B cell (primary cell): ENCODE measurements around the gene ATP9B. TPM values are rescaled to one million over a fixed set of nuclear protein-coding genes. Genes with fewer than 3 reads are reported as not detected.

Experiments used
- ATAC-seq: fragments of 200-7000 bp; cut with Tn5 transposase; one replicate; pipeline ENCODE4 v1.10.0; 2021; ENCODE audit warnings: low read depth, mild to moderate bottlenecking, moderate number of reproducible peaks, moderate library complexity
- CTCF ChIA-PET: fragments of 350-600 bp; sonication (Branson Sonifier 250); formaldehyde crosslinking; loops from one replicate; lab custom pipeline; 2021; ENCODE audit warnings: antibody characterized with exemption, inconsistent platforms; lab: Charles Lee
- POLR2A ChIA-PET: fragments of 350-600 bp; sonication (Branson Sonifier 250); formaldehyde crosslinking; loops from one replicate; lab custom pipeline; 2021; ENCODE audit warnings: antibody characterized with exemption; lab: Charles Lee
- DNase-seq: peaks from one replicate; pipeline ENCODE4 v3.0.0; 2013
- H2AFZ ChIP-seq: 2 replicates; pipeline ENCODE4 v1.6.1; 2012; ENCODE audit warnings: mild to moderate bottlenecking, low read depth, low read length; ENCODE audit not compliant: insufficient read depth, poor library complexity, severe bottlenecking
- H3K27ac ChIP-seq, 2 donors: 1 replicate in 1 of 2; 2 replicates in 1 of 2; pipeline ENCODE4 v1.5.1; 2012 to 2013; ENCODE audit warnings: low read length in 2 of 2, mild to moderate bottlenecking in 2 of 2, moderate library complexity in 1 of 2
- H3K27me3 ChIP-seq, 4 experiments: fragments of 200-600 bp in 1 of 4; sonication (generic) in 1 of 4; replicated peaks in 1 of 4; 1 replicate in 2 of 4; 2 replicates in 2 of 4; pipeline versions ENCODE4 v1.6.1 to v1.7.0; 2013 to 2016; ENCODE audit warnings: low read length in 3 of 4, mild to moderate bottlenecking in 2 of 4, mixed read lengths in 1 of 4, moderate library complexity in 1 of 4; ENCODE audit not compliant: insufficient read depth in 4 of 4, control insufficient read depth in 3 of 4; ENCODE audit errors: control extremely low read depth in 1 of 4
- H3K36me3 ChIP-seq, 2 experiments: replicated peaks in 1 of 2; 1 replicate in 1 of 2; 2 replicates in 1 of 2; pipeline versions ENCODE4 v1.6.1 to v1.7.1; 2013; ENCODE audit warnings: low read length in 1 of 2; ENCODE audit not compliant: insufficient read depth in 2 of 2, control insufficient read depth in 1 of 2; ENCODE audit errors: control extremely low read depth in 1 of 2, extremely low read depth in 1 of 2
- H3K4me1 ChIP-seq, 2 donors: fragments of 200-600 bp in 1 of 2; sonication (generic) in 1 of 2; 1 replicate in 1 of 2; 2 replicates in 1 of 2; pipeline versions ENCODE4 v1.5.1 to v1.6.1; 2013 to 2017; ENCODE audit warnings: low read length in 2 of 2; ENCODE audit not compliant: control insufficient read depth in 2 of 2, insufficient read depth in 2 of 2
- H3K4me2 ChIP-seq: replicated peaks from 2 replicates; pipeline ENCODE3; 2012; ENCODE audit warnings: mild to moderate bottlenecking, low read depth, low read length; ENCODE audit not compliant: poor library complexity, severe bottlenecking
- H3K4me3 ChIP-seq, 5 experiments: fragments of 200-600 bp in 1 of 5; sonication (generic) in 1 of 5; 1 replicate in 3 of 5; 2 replicates in 2 of 5; pipeline versions ENCODE4 v1.5.1 to v1.7.0; 2011 to 2016; ENCODE audit warnings: low read length in 4 of 5, mild to moderate bottlenecking in 4 of 5, low read depth in 2 of 5, control low read depth in 1 of 5, moderate library complexity in 1 of 5; ENCODE audit not compliant: insufficient read depth in 1 of 5; ENCODE audit errors: control extremely low read depth in 1 of 5, extremely low read depth in 1 of 5
- H3K79me2 ChIP-seq: fragments of 200-600 bp; sonication (generic); one replicate; pipeline ENCODE4 v1.6.0; 2016; ENCODE audit warnings: low read length; ENCODE audit not compliant: control insufficient read depth, insufficient read depth
- H3K9ac ChIP-seq: fragments of 200-600 bp; sonication (generic); 2 replicates; pipeline ENCODE4 v1.6.1; 2017; ENCODE audit warnings: mild to moderate bottlenecking, low read length, moderate library complexity
- H3K9me3 ChIP-seq, 3 donors: one replicate each; pipeline versions ENCODE4 v1.6.1 to v1.7.1; 2013; ENCODE audit warnings: low read length in 2 of 3; ENCODE audit not compliant: control insufficient read depth in 2 of 3, insufficient read depth in 1 of 3; ENCODE audit errors: control extremely low read depth in 1 of 3
- H4K20me1 ChIP-seq: 2 replicates; pipeline ENCODE4 v1.6.0; 2012; ENCODE audit warnings: mild to moderate bottlenecking, low read length; ENCODE audit not compliant: insufficient read depth, control insufficient read depth, poor library complexity, severe bottlenecking
- H3K27ac Mint-ChIP-seq: one replicate; pipeline ENCODE4 v1.8.0; 2021; ENCODE audit warnings: mixed read lengths
- H3K27me3 Mint-ChIP-seq: one replicate; pipeline ENCODE4 v1.8.0; 2021; ENCODE audit warnings: mixed read lengths
- H3K4me1 Mint-ChIP-seq: one replicate; pipeline ENCODE4 v1.8.0; 2021; ENCODE audit warnings: mixed read lengths
- H3K4me3 Mint-ChIP-seq: one replicate; pipeline ENCODE4 v1.8.0; 2021; ENCODE audit warnings: mixed read lengths
- H3K9me3 Mint-ChIP-seq: one replicate; pipeline ENCODE4 v1.8.0; 2022; ENCODE audit warnings: mixed read lengths; ENCODE audit not compliant: insufficient read depth
- EZH2 ChIP-seq: IDR thresholded peaks from 2 replicates; pipeline ENCODE4 v1.6.1; 2012; ENCODE audit warnings: borderline replicate concordance, low read depth, mild to moderate bottlenecking, moderate library complexity, low read length; ENCODE audit not compliant: insufficient read depth, poor library complexity, severe bottlenecking
- WGBS: methylation state at CpG from one replicate; pipeline ENCODE4 v1.1.5; 2013; ENCODE audit warnings: missing lambda C conversion rate; ENCODE audit not compliant: insufficient coverage; 5-methylcytosine and 5-hydroxymethylcytosine counted together
- intact Hi-C: fragments of 100-400 bp; cut with micrococcal nuclease; formaldehyde crosslinking; loops from one replicate; pipeline ENCODE4 v1.10.0; 2022
- polyA plus RNA-seq: library from polyadenylated mRNA; depleted of rRNA; stranded (reverse); fragments of >200 nt; gene quantifications from 2 replicates; pipeline ENCODE4 v1.2.3, GENCODE V29; 2012
- total RNA-seq, 2 donors: library from RNA; stranded (reverse); fragments of 120-200 nt in 1 of 2; gene quantifications; 1 replicate in 1 of 2; 2 replicates in 1 of 2; pipeline versions ENCODE4 v1.2.3 to v1.2.4, GENCODE V29; 2013 to 2022
- TF ChIP-seq, protein P1 (sequence below): fragments of 200-600 bp; IDR thresholded peaks from one replicate; pipeline ENCODE4 v1.8.0; 2022; ENCODE audit warnings: antibody characterized with exemption, mild to moderate bottlenecking

The ATP9B gene
- total and polyA plus RNA-seq, 2 donors (not counting 1 experiment from before 2014, with no cell fraction given): 34.3 to 71.7 TPM

DNA sequence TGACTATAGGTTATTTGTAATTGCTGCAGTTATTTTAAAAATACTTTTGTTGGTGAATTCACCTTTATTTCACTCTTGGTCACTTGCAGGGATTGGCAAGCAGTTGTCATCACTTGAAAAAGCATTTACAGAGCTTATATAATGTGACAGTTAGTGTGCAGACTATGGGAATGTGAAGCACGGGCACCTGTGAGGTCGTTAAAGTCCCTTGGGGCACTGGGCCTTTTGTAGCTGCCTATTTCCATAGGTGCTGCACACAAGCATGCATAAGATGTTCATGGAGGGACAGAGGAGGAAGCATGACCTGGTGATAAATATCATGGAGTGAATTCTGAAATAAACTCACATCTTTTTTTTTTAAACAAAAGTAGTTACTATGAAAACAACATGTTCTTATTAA lies 124.6 kb downstream of the ATP9B start:
- no peak overlapping the region for H3K4me3 Mint-ChIP-seq
- ATAC-seq (no peak), DNase-seq (no peak)
- H3K4me3 ChIP-seq: no peak overlapping the region
- no peak overlapping the region for H3K27ac ChIP-seq
- H2AFZ ChIP-seq: no peak overlapping the region
- CTCF ChIA-PET: no interaction called here
- H3K4me1 ChIP-seq: no peaks in the 10 kb centered on the region
- no peak for TF ChIP-seq EZH2
- TF ChIP-seq, protein P1, sequence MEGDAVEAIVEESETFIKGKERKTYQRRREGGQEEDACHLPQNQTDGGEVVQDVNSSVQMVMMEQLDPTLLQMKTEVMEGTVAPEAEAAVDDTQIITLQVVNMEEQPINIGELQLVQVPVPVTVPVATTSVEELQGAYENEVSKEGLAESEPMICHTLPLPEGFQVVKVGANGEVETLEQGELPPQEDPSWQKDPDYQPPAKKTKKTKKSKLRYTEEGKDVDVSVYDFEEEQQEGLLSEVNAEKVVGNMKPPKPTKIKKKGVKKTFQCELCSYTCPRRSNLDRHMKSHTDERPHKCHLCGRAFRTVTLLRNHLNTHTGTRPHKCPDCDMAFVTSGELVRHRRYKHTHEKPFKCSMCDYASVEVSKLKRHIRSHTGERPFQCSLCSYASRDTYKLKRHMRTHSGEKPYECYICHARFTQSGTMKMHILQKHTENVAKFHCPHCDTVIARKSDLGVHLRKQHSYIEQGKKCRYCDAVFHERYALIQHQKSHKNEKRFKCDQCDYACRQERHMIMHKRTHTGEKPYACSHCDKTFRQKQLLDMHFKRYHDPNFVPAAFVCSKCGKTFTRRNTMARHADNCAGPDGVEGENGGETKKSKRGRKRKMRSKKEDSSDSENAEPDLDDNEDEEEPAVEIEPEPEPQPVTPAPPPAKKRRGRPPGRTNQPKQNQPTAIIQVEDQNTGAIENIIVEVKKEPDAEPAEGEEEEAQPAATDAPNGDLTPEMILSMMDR: no peak
- no peaks in the 10 kb centered on the region for H3K79me2 ChIP-seq
- WGBS: 80% methylated on average over 1 of the region's 2 CpGs
- no peak overlapping the region for H3K27ac Mint-ChIP-seq
- intact Hi-C loops: no loop called here
- H3K4me1 Mint-ChIP-seq: no peaks in the 10 kb centered on the region
- no peaks in the 10 kb centered on the region for H3K9me3 ChIP-seq
- H3K4me2 ChIP-seq: no peak overlapping the region
- H3K9me3 Mint-ChIP-seq: no peaks in the 10 kb centered on the region
- no peaks in the 10 kb centered on the region for H4K20me1 ChIP-seq
- POLR2A ChIA-PET: no interaction called here
- no peak overlapping the region for H3K9ac ChIP-seq
- H3K27me3 ChIP-seq: no peaks in the 10 kb centered on the region
- peaks cover 8 to 18% of the 10 kb centered on the region in 2 experiments for H3K36me3 ChIP-seq
- H3K27me3 Mint-ChIP-seq: no peaks in the 10 kb centered on the region

DNA sequence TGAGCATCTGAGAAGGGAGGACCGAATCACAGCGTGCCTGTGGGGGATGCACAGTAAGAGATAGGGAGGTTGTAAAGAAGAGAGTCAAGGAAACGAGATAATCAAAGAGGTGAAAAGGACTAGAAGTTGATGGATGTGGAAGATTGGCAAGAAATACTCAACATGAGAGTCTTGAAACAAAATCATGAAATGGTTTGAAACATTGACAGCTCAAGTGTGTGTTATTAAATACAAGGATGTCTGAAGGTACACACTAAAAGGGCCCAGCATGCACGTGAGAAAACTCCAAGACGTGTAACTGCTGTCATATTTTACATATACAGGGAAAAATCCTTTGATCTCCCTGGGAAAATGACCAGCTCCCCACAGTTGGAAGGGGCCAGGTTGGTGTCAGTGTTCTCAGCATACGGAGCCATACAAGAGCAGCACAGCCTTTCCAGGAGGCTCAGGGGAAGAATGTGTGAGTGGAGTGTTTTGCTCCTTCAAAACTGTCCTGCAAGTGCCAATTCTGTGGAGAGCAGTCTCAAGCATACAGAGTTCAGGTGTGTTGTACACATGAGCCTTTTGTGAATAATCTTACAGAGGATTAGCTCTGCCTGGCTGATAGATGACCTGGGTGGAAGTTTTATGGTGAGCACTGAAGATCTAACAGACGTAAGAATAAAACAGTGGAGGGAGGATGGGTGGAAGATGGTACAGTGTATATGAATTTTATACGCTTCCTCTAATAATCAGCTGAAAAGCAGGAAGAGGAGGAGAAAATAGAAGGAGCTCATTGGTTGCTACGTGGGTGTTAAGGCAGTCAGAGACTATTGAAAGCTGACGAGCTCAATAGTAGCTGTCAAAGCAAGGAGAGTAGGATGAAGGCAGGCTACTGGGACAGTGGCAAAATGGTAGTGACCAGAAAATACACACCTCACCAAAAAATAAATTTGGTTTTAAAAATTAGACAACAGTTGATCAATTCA lies 126.8 kb downstream of the ATP9B start:
- no peak for ATAC-seq
- no peak overlapping the region for H3K4me3 Mint-ChIP-seq

More for the DNA sequence above, 126.8 kb downstream of the ATP9B start:
- WGBS: 84% methylated on average over 7 of the region's 10 CpGs
- no peak for DNase-seq
- H3K27ac ChIP-seq: no peak overlapping the region
- no peak overlapping the region for H3K9ac ChIP-seq
- H3K4me1 Mint-ChIP-seq: no peaks in the 10 kb centered on the region
- no peaks in the 10 kb centered on the region for H3K27me3 Mint-ChIP-seq
- CTCF ChIA-PET: no interaction called here
- no peaks in the 10 kb centered on the region for H3K27me3 ChIP-seq
- no peak overlapping the region for H3K4me2 ChIP-seq
- peaks cover 9 to 18% of the 10 kb centered on the region in 2 experiments for H3K36me3 ChIP-seq
- no peak overlapping the region for H2AFZ ChIP-seq
- H3K9me3 Mint-ChIP-seq: no peaks in the 10 kb centered on the region
- intact Hi-C loops: no loop called here
- peaks cover 4% of the 10 kb centered on the region for H3K79me2 ChIP-seq
- TF ChIP-seq, protein P1: no peak
- no peak for TF ChIP-seq EZH2
- no peaks in the 10 kb centered on the region for H3K4me1 ChIP-seq
- H4K20me1 ChIP-seq: no peaks in the 10 kb centered on the region
- POLR2A ChIA-PET: no interaction called here
- no peak overlapping the region for H3K4me3 ChIP-seq
- no peak overlapping the region for H3K27ac Mint-ChIP-seq
- H3K9me3 ChIP-seq: no peaks in the 10 kb centered on the region
